Measurements from ENCODE around the gene AHDC1. TPM values are rescaled to one million over a fixed set of nuclear protein-coding genes. Genes with fewer than 3 reads are reported as not detected.

The AHDC1 gene
- total and polyA plus RNA-seq, 2 of the 13 experiments (the other 11 are each of a cell fraction or from before 2014, with no cell fraction given): 1.0 to 2.7 TPM

DNA sequence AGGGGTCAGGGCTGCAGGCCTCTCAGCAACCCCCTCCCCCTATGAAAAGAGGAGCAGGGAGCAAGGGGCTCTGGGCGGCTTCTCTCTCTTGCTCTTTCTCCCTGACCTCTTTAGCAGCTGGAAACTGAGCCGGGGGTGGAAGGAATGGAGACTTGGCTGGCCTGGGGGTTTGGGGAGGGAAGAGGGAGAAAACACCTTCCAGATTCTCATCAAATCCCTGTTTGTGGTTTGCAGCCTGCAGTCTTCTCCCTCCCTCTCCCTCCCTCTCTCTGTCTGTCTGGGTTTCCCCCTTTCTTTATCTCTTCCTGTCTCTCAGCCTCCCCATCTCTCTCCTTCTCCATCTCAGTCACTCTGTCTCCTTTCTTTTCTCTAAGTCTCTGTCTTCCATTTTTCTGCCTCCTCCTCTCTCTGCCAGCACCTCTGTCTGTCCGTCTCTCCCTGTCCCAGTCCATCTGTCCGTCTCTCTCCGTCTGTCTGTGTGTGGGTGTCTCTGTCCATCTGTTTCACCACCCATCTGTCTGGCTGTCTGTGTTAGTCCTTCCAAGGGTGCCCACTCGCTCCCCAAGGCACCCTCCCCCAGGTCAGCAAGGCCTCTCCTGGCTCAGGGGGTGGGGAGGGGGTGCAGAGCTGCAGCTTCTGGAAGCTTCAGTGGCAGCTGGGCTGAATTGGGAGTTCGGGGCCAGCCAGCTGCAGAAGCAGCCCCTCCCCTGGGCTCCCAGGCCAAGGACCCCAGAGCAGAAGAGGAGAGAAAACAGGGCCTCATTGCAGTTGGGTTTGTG, 6.2 kb downstream of the AHDC1 start:
- BruUV-seq (replicated peaks): no TSS peak
- ATAC-seq: no peak
- H3K4me1 ChIP-seq (ENCODE audit: insufficient read depth, low read length): peaks cover 56% of the 10 kb centered on the region
- POLR2A ChIA-PET: no interaction called here
- WGBS (ENCODE audit: low lambda C conversion rate): 94% methylated on average over 6 of the region's 7 CpGs
- H2AFZ ChIP-seq (ENCODE audit: low read length): no peak overlapping the region
- no peak overlapping the region for H3K4me3 ChIP-seq (replicated peaks in 1 of 3; ENCODE audit: insufficient read depth in 1 of 3, low read depth in 2 of 3, low read length in 3 of 3)
- in situ Hi-C loops (cut with HindIII; ENCODE audit: extremely low pct_ligation_motif_present, low pct_unique_long_range_greater_than_20kb) (no loop called here), intact Hi-C loops (cut with micrococcal nuclease; ENCODE audit: unreplicated experiment) (no loop called here)
- TF ChIP-seq ZNF850 (CRISPR knock-in tag; conservative IDR thresholded peaks at IDR 0.05) (no peak), GATAD2A (CRISPR knock-in tag; IDR thresholded peaks at IDR 0.05) (no peak), ZGPAT (CRISPR knock-in tag; IDR thresholded peaks at IDR 0.05) (no peak), DMAP1 (CRISPR knock-in tag; IDR thresholded peaks at IDR 0.05) (no peak)
- peaks cover 0 to 3% of the 10 kb centered on the region in 2 experiments; a peak in 2 of 5 replicates for H3K36me3 ChIP-seq (replicated peaks in 1 of 2; ENCODE audit: control insufficient read depth in 1 of 2, insufficient read depth in 2 of 2, low read length in 2 of 2)
- peaks cover 40% of the 10 kb centered on the region; the same call in 1 of the 2 replicates for H4K20me1 ChIP-seq (ENCODE audit: insufficient read depth, low read length)
- no peak for DNase-seq (ENCODE audit: low spot score)
- no peak overlapping the region for H3K4me2 ChIP-seq (ENCODE audit: low read depth, low read length)
- no peak for FAIRE-seq
- H3K9me3 ChIP-seq (ENCODE audit: low read length): no peaks in the 10 kb centered on the region
- no peaks in the 10 kb centered on the region for H3K27me3 ChIP-seq (ENCODE audit: control insufficient read depth in 1 of 2, insufficient read depth in 2 of 2, low read length in 2 of 2)
- H3K27ac ChIP-seq (ENCODE audit: extremely low read length, insufficient read depth, low read length): no peak overlapping the region
- no peak overlapping the region for H3K9ac ChIP-seq (ENCODE audit: insufficient read depth, low read depth, low read length)
- H3K79me2 ChIP-seq (ENCODE audit: insufficient read depth, low read length): peaks cover 54% of the 10 kb centered on the region
- CTCF ChIA-PET (ENCODE audit: low intra/inter-chr PET ratio, low total read pairs): no interaction called here

- in situ Hi-C loops (cut with HindIII; ENCODE audit: extremely low pct_ligation_motif_present, low pct_unique_long_range_greater_than_20kb): no loop called here
- 88% methylated on average over 4 of the region's 4 CpGs for WGBS (ENCODE audit: low lambda C conversion rate)
- Histone ChIP-seq H3K9ac (ENCODE audit: insufficient read depth, low read depth, low read length) (no peak overlapping the region), H3K9me3 (ENCODE audit: low read length) (no peaks in the 10 kb centered on the region), H4K20me1 (ENCODE audit: insufficient read depth, low read length) (peaks cover 36% of the 10 kb centered on the region; the same call in 1 of the 2 replicates), H3K27me3 (ENCODE audit: control insufficient read depth in 1 of 2, insufficient read depth in 2 of 2, low read length in 2 of 2) (no peaks in the 10 kb centered on the region), H3K4me2 (ENCODE audit: low read depth, low read length) (no peak overlapping the region), H3K4me1 (ENCODE audit: insufficient read depth, low read length) (peaks cover 53% of the 10 kb centered on the region), H3K4me3 (replicated peaks in 1 of 3; ENCODE audit: insufficient read depth in 1 of 3, low read depth in 2 of 3, low read length in 3 of 3) (no peak overlapping the region), H3K27ac (ENCODE audit: extremely low read length, insufficient read depth, low read length) (no peak overlapping the region), H2AFZ (ENCODE audit: low read length) (no peak overlapping the region), H3K79me2 (ENCODE audit: insufficient read depth, low read length) (peaks cover 49% of the 10 kb centered on the region), H3K36me3 (replicated peaks in 1 of 2; ENCODE audit: control insufficient read depth in 1 of 2, insufficient read depth in 2 of 2, low read length in 2 of 2) (peaks cover 0 to 3% of the 10 kb centered on the region in 2 experiments; a peak in 2 of 5 replicates)
- TF ChIP-seq, protein P1, sequence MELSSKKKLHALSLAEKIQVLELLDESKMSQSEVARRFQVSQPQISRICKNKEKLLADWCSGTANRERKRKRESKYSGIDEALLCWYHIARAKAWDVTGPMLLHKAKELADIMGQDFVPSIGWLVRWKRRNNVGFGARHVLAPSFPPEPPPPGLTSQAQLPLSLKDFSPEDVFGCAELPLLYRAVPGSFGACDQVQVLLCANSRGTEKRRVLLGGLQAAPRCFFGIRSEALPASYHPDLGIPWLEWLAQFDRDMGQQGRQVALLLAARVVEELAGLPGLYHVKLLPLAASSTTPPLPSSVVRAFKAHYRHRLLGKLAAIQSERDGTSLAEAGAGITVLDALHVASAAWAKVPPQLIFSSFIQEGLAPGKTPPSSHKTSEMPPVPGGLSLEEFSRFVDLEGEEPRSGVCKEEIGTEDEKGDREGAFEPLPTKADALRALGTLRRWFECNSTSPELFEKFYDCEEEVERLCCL (CRISPR knock-in tag; IDR thresholded peaks at IDR 0.05; ENCODE audit: borderline replicate concordance): no peak
- no peak for TF ChIP-seq GATA4 (IDR thresholded peaks at IDR 0.05; ENCODE audit: borderline replicate concordance, low read depth)
- no TSS peak for BruUV-seq (replicated peaks)
- DNase-seq (ENCODE audit: low spot score): no peak
- FAIRE-seq: no peak
- intact Hi-C loops (cut with micrococcal nuclease; ENCODE audit: unreplicated experiment): no loop called here
- POLR2A ChIA-PET: no interaction called here
- CTCF ChIA-PET (ENCODE audit: low intra/inter-chr PET ratio, low total read pairs): no interaction called here
- ATAC-seq: no peak
Observed at GRCh38 chr1:27596986-27597385, 7.0 kb downstream of the AHDC1 start.

Measured in HepG2 (cell line).